Endodermal cell (in vitro differentiated cells): ENCODE data around the gene CCDC97. TPM values are rescaled to one million over a fixed set of nuclear protein-coding genes. Genes with fewer than 3 reads are reported as not detected.

Experiments
- DNase-seq: peaks from one replicate; pipeline ENCODE4 v3.0.0-alpha.2; 2017
- H3K27ac ChIP-seq: 2 replicates; pipeline ENCODE4 v1.5.1; 2013; ENCODE audit warnings: mild to moderate bottlenecking, low read depth, low read length, moderate library complexity
- H3K27me3 ChIP-seq: 2 replicates; pipeline ENCODE4 v1.6.1; 2013; ENCODE audit warnings: mild to moderate bottlenecking, low read length, moderate library complexity; ENCODE audit not compliant: insufficient read depth, control insufficient read depth, poor library complexity, severe bottlenecking
- H3K36me3 ChIP-seq: 2 replicates; pipeline ENCODE4 v1.7.0; 2013; ENCODE audit warnings: mild to moderate bottlenecking, low read length, moderate library complexity; ENCODE audit not compliant: control insufficient read depth, insufficient read depth
- H3K4me1 ChIP-seq: one replicate; pipeline ENCODE4 v1.7.0; 2013; ENCODE audit warnings: low read length; ENCODE audit not compliant: control insufficient read depth, insufficient read depth
- H3K4me3 ChIP-seq: 2 replicates; pipeline ENCODE4 v1.5.1; 2013; ENCODE audit warnings: mild to moderate bottlenecking, low read length, moderate library complexity
- H3K9ac ChIP-seq: 2 replicates; pipeline ENCODE4 v1.6.1; 2013; ENCODE audit warnings: mild to moderate bottlenecking, low read length, moderate library complexity; ENCODE audit not compliant: poor library complexity, severe bottlenecking; ENCODE audit errors: extremely low read depth
- H3K9me3 ChIP-seq: 2 replicates; pipeline ENCODE4 v1.6.1; 2013; ENCODE audit warnings: mild to moderate bottlenecking, low read length, moderate library complexity; ENCODE audit not compliant: control insufficient read depth
- H3K27ac Mint-ChIP-seq: 2 replicates; pipeline ENCODE4 v1.8.0; 2020; ENCODE audit warnings: mixed read lengths
- H3K27me3 Mint-ChIP-seq: 2 replicates; pipeline ENCODE4 v1.8.0; 2021; ENCODE audit warnings: mild to moderate bottlenecking, mixed read lengths; ENCODE audit not compliant: insufficient read depth
- H3K36me3 Mint-ChIP-seq: 2 replicates; pipeline ENCODE4 v1.8.0; 2020; ENCODE audit warnings: low read depth, mixed read lengths
- H3K4me1 Mint-ChIP-seq: 2 replicates; pipeline ENCODE4 v1.8.0; 2020; ENCODE audit warnings: mixed read lengths
- H3K4me3 Mint-ChIP-seq: 2 replicates; pipeline ENCODE4 v1.8.0; 2020; ENCODE audit warnings: mild to moderate bottlenecking, moderate library complexity, mixed read lengths
- H3K9me3 Mint-ChIP-seq: 2 replicates; pipeline ENCODE4 v1.8.0; 2020; ENCODE audit warnings: mild to moderate bottlenecking, mixed read lengths
- CTCF ChIP-seq: fragments of 200-600 bp; sonication (generic); conservative IDR thresholded peaks from 2 replicates; pipeline ENCODE4 v1.5.0; 2021; ENCODE audit warnings: antibody characterized with exemption, mild to moderate bottlenecking
- WGBS, 2 experiments: methylation state at CpG; one replicate each; pipeline versions ENCODE4 v1.1.5 to v1.1.7; 2013; ENCODE audit warnings: missing lambda C conversion rate in 2 of 2, mixed read lengths in 1 of 2; ENCODE audit not compliant: insufficient coverage in 1 of 2, insufficient read length in 1 of 2; 5-methylcytosine and 5-hydroxymethylcytosine counted together
- total RNA-seq, 2 donors: library from RNA; stranded (reverse); fragmentation: NEBNext Ultra II Directional in 1 of 2; extraction: Animal tissue kit (Norgen Biotek cat#: 25700) in 1 of 2; gene quantifications; 2 replicates in 1 of 2; 3 replicates in 1 of 2; pipeline ENCODE4 v1.2.1, GENCODE V29; 2021

Gene CCDC97
- total RNA-seq, 2 donors from 2014 or later = 38.4 to 44.6 TPM

GRCh38 chr19:41324921-41325639, 15.1 kb downstream of the CCDC97 start:
- H3K4me1 Mint-ChIP-seq = peaks cover 55% of the 10 kb centered on the region
- Histone ChIP-seq H3K4me1 (peaks cover 20% of the 10 kb centered on the region), H3K27ac (peak overlapping the region; percentile 83), H3K4me3 (peak overlapping the region; percentile 69), H3K9me3 (no peaks in the 10 kb centered on the region), H3K36me3 (peaks cover 40% of the 10 kb centered on the region), H3K27me3 (no peaks in the 10 kb centered on the region), H3K9ac (peak overlapping the region; percentile 77)
- H3K4me3 Mint-ChIP-seq = peak overlapping the region; percentile 61
- WGBS, 2 experiments = 2% methylated on average over 13 to 20 of the region's 23 CpGs
- H3K27me3 Mint-ChIP-seq = no peaks in the 10 kb centered on the region
- peaks cover 31% of the 10 kb centered on the region for H3K36me3 Mint-ChIP-seq
- peak; percentile 99 for DNase-seq
- H3K27ac Mint-ChIP-seq = peak overlapping the region; percentile 98
- H3K9me3 Mint-ChIP-seq = no peaks in the 10 kb centered on the region
- no peak for TF ChIP-seq CTCF

GRCh38 chr19:41325640-41325946, 15.6 kb downstream of the CCDC97 start:
- no peaks in the 10 kb centered on the region for H3K27me3 Mint-ChIP-seq
- no peaks in the 10 kb centered on the region for H3K27me3 ChIP-seq
- H3K4me1 Mint-ChIP-seq = peaks cover 55% of the 10 kb centered on the region
- H3K4me3 Mint-ChIP-seq = peak overlapping the region; percentile 61
- H3K9me3 ChIP-seq = no peaks in the 10 kb centered on the region
- H3K4me3 ChIP-seq = peak overlapping the region; percentile 69
- no peak for DNase-seq
- peaks cover 20% of the 10 kb centered on the region for H3K4me1 ChIP-seq
- peak overlapping the region; percentile 83 for H3K27ac ChIP-seq
- no peaks in the 10 kb centered on the region for H3K9me3 Mint-ChIP-seq
- WGBS, 2 experiments = 3% methylated on average over 10 of the region's 10 CpGs; no CpG with 5 or more reads in 1 of the 2 experiments
- H3K36me3 ChIP-seq = peaks cover 42% of the 10 kb centered on the region
- no peak for TF ChIP-seq CTCF
- peak overlapping the region; percentile 77 for H3K9ac ChIP-seq
- peak overlapping the region; percentile 98 for H3K27ac Mint-ChIP-seq
- H3K36me3 Mint-ChIP-seq = peaks cover 33% of the 10 kb centered on the region

- H3K27ac Mint-ChIP-seq = peak overlapping the region; percentile 93
- DNase-seq = peak; percentile 84
Observed at GRCh38 chr19:41325947-41326706, 16.2 kb downstream of the CCDC97 start.

More at GRCh38 chr19:41325947-41326706, 16.2 kb downstream of the CCDC97 start:
- Histone ChIP-seq H3K27ac (peak overlapping the region; percentile 83), H3K4me1 (peaks cover 20% of the 10 kb centered on the region), H3K27me3 (no peaks in the 10 kb centered on the region), H3K4me3 (peak overlapping the region; percentile 69), H3K9ac (peak overlapping the region; percentile 77), H3K9me3 (no peaks in the 10 kb centered on the region), H3K36me3 (peaks cover 39% of the 10 kb centered on the region)
- Mint-ChIP-seq H3K4me1 (peaks cover 55% of the 10 kb centered on the region), H3K9me3 (no peaks in the 10 kb centered on the region), H3K27me3 (no peaks in the 10 kb centered on the region), H3K36me3 (peaks cover 30% of the 10 kb centered on the region), H3K4me3 (peak overlapping the region; percentile 61)
- WGBS, 2 experiments = 40 to 51% methylated on average over 8 to 30 of the region's 30 CpGs
- no peak for TF ChIP-seq CTCF
